GM12892 (cell line): ENCODE measurements around the gene RGS14.

ENCODE experiments used
- POLR2A ChIP-seq: IDR thresholded peaks from 2 replicates; pipeline ENCODE4 v1.6.1; 2011; ENCODE audit warnings: low read depth, low read length, control low read depth
- POLR2AphosphoS5 ChIP-seq: IDR thresholded peaks from 2 replicates; pipeline ENCODE4 v1.6.1; 2011; ENCODE audit warnings: low read depth, low read length, control low read depth

- no peak for TF ChIP-seq POLR2AphosphoS5
- no peak for TF ChIP-seq POLR2A
These were observed 9.7 kb downstream of the RGS14 start for GRCh38 chr5:177367323-177367848.
